KMS-11 (cell line): ENCODE data around the gene BRF1.
"Not testable (repeated sequence)": the region's sequence is repeated elsewhere in the genome, so short reads cannot be mapped to it uniquely, and the experiment has no call there.

ENCODE experiments used
- H2AFZ ChIP-seq: fragments of 200-600 bp; sonication (generic); 2 replicates; pipeline ENCODE4 v1.6.1; 2016; ENCODE audit warnings: antibody characterized with exemption, mixed run types, low read depth
- H3K27ac ChIP-seq: fragments of 200-600 bp; sonication (generic); 2 replicates; pipeline ENCODE4 v1.6.1; 2016; ENCODE audit warnings: mild to moderate bottlenecking, mixed run types
- H3K27me3 ChIP-seq: fragments of 200-600 bp; sonication (generic); 2 replicates; pipeline ENCODE4 v1.6.1; 2017; ENCODE audit warnings: mild to moderate bottlenecking, low read depth, mixed run types, moderate library complexity; ENCODE audit not compliant: insufficient read depth
- H3K36me3 ChIP-seq: fragments of 200-600 bp; sonication (generic); 2 replicates; pipeline ENCODE4 v1.6.1; 2017; ENCODE audit warnings: mild to moderate bottlenecking, mixed run types; ENCODE audit not compliant: insufficient read depth
- H3K4me1 ChIP-seq: fragments of 200-600 bp; sonication (generic); 2 replicates; pipeline ENCODE4 v1.6.1; 2016; ENCODE audit warnings: mild to moderate bottlenecking, low read depth, mixed run types; ENCODE audit not compliant: poor library complexity, severe bottlenecking
- H3K4me2 ChIP-seq: fragments of 200-600 bp; sonication (generic); 2 replicates; pipeline ENCODE4 v1.7.0; 2016; ENCODE audit warnings: mild to moderate bottlenecking, mixed run types
- H3K4me3 ChIP-seq: fragments of 200-600 bp; sonication (generic); IDR thresholded peaks from 2 replicates; pipeline ENCODE4 v1.6.1; 2017; ENCODE audit warnings: low read depth, low read length, mixed read lengths; ENCODE audit not compliant: insufficient read depth
- H3K79me2 ChIP-seq: fragments of 200-600 bp; sonication (generic); 2 replicates; pipeline ENCODE4 v1.6.1; 2016; ENCODE audit warnings: low read depth, mixed run types; ENCODE audit not compliant: insufficient read depth
- H3K9ac ChIP-seq: fragments of 200-600 bp; sonication (generic); 2 replicates; pipeline ENCODE4 v1.6.1; 2016; ENCODE audit warnings: mild to moderate bottlenecking, mixed run types
- H4K20me1 ChIP-seq: fragments of 200-600 bp; sonication (generic); 2 replicates; pipeline ENCODE4 v1.6.1; 2016; ENCODE audit warnings: mild to moderate bottlenecking, mixed run types; ENCODE audit not compliant: insufficient read depth
- CTCF ChIP-seq: fragments of 200-600 bp; sonication (generic); conservative IDR thresholded peaks from 2 replicates; pipeline ENCODE4 v1.6.1; 2017; ENCODE audit warnings: low read depth, mild to moderate bottlenecking, antibody characterized with exemption, low read length, moderate library complexity, mixed read lengths

Gene BRF1

GRCh38 chr14:105330491-105330895 is 29.7 kb upstream of the BRF1 start:
- Histone ChIP-seq H3K27me3 (no peaks in the 10 kb centered on the region), H4K20me1 (no peaks in the 10 kb centered on the region), H3K9ac (no peak overlapping the region), H3K36me3 (no peaks in the 10 kb centered on the region), H3K4me2 (no peak overlapping the region), H3K27ac (no peak overlapping the region), H2AFZ (no peak overlapping the region), H3K4me3 (no peak overlapping the region), H3K4me1 (no peaks in the 10 kb centered on the region), H3K79me2 (no peaks in the 10 kb centered on the region)
- TF ChIP-seq CTCF, result no peak

- Histone ChIP-seq H3K27ac (no peak overlapping the region), H4K20me1 (no peaks in the 10 kb centered on the region), H3K36me3 (no peaks in the 10 kb centered on the region), H3K4me3 (no peak overlapping the region), H3K4me1 (no peaks in the 10 kb centered on the region), H2AFZ (no peak overlapping the region), H3K4me2 (no peak overlapping the region), H3K9ac (no peak overlapping the region), H3K79me2 (no peaks in the 10 kb centered on the region), H3K27me3 (no peaks in the 10 kb centered on the region)
- TF ChIP-seq CTCF, result no peak
These were observed 28.8 kb upstream of the BRF1 start for GRCh38 chr14:105329411-105330150.

GRCh38 chr14:105328678-105329390 is 28.0 kb upstream of the BRF1 start:
- H3K27ac ChIP-seq, result no peak overlapping the region
- H3K4me1 ChIP-seq, result no peaks in the 10 kb centered on the region
- H3K4me3 ChIP-seq, result no peak overlapping the region
- H2AFZ ChIP-seq, result no peak overlapping the region
- no peaks in the 10 kb centered on the region for H4K20me1 ChIP-seq
- no peak overlapping the region for H3K9ac ChIP-seq
- no peak for TF ChIP-seq CTCF
- H3K36me3 ChIP-seq, result no peaks in the 10 kb centered on the region
- no peaks in the 10 kb centered on the region for H3K27me3 ChIP-seq
- no peaks in the 10 kb centered on the region for H3K79me2 ChIP-seq
- no peak overlapping the region for H3K4me2 ChIP-seq

GRCh38 chr14:105328070-105328677 is 27.4 kb upstream of the BRF1 start:
- H2AFZ ChIP-seq, result no peak overlapping the region
- no peak overlapping the region for H3K4me3 ChIP-seq
- H3K27ac ChIP-seq, result no peak overlapping the region
- no peaks in the 10 kb centered on the region for H4K20me1 ChIP-seq
- no peaks in the 10 kb centered on the region for H3K4me1 ChIP-seq
- TF ChIP-seq CTCF, result no peak
- H3K27me3 ChIP-seq, result no peaks in the 10 kb centered on the region
- H3K9ac ChIP-seq, result no peak overlapping the region
- H3K36me3 ChIP-seq, result no peaks in the 10 kb centered on the region
- H3K79me2 ChIP-seq, result no peaks in the 10 kb centered on the region
- H3K4me2 ChIP-seq, result no peak overlapping the region

- not testable (repeated sequence) for H3K4me3 ChIP-seq, H3K4me2 ChIP-seq, H2AFZ ChIP-seq, H4K20me1 ChIP-seq, H3K4me1 ChIP-seq, H3K36me3 ChIP-seq, H3K27ac ChIP-seq, H3K27me3 ChIP-seq, H3K79me2 ChIP-seq, H3K9ac ChIP-seq
These were observed 26.9 kb upstream of the BRF1 start for GRCh38 chr14:105327695-105328045.
